SK-N-DZ (cell line): ENCODE data around the gene SNRNP200. TPM values are rescaled to one million over a fixed set of nuclear protein-coding genes. Genes with fewer than 3 reads are reported as not detected.
A peak's percentile ranks its signal among the peaks of the same experiment; 100 is the strongest.

Source experiments
- DNase-seq: peaks from one replicate; pipeline ENCODE4 v3.0.0-alpha.2; 2015; ENCODE audit warnings: low spot score
- polyA plus RNA-seq, 2 experiments: library from polyadenylated mRNA; depleted of rRNA; stranded (reverse); fragments of >200 nt; gene quantifications; 2 replicates each; pipeline ENCODE4 v1.2.3, GENCODE V29; 2014

Gene SNRNP200
- polyA plus RNA-seq (2014; cell fraction: cytosol; rRNA removed): 97.2 and 106 TPM in 2 replicates
- 172 and 277 TPM in 2 replicates for polyA plus RNA-seq (2014; cell fraction: nucleus; rRNA removed)

- peak; percentile 90 for DNase-seq
Observed at GRCh38 chr2:96305091-96305978, at the start of gene SNRNP200. SNRNP200 (minus strand) TSS chr2:96305546; CDS start chr2:96305437, 109 bp downstream.

DNA sequence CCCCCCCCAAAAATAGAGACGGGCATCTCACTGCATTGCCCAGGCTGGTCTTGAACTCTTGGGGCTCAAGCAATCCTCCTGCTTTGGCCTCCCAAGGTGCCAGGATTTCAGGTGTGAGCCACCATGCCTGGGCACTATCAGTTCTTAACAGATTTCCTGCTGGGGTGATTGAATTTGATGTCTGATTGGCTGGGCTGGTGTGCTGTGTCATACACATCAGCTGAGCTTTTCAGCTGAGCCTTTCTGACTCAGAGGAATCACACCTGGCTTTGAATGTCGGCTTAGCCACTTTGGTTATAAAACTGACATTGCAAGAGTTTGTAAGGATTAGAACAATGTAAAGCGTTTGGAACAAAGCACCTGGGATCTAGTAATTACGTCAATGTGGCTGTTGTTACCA is 49.1 kb upstream of the SNRNP200 start:
- DNase-seq: no peak

DNA sequence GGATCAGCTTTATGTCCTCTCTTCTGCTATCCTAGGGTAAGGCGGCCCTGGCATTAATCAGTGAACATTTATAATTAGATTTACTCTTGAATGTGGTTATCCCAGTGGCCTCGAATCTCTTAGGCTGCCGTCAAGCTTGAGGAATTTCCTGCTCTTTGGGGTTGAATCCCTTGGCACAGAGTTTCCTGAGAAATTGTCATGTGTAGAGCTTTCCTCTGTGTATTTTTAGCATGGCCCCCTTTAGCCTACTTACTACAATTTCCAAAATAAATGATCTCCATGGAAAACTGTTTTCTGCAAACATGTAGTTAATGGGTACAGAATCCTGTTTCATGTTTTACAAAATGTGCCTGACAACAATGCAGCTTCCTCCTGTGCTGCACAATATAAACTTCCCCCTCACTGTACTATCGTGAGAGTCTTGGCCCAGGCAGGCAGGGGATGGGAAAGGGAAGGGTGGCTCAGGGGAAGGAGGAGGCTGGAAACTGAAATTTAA is 48.3 kb upstream of the SNRNP200 start:
- no peak for DNase-seq

- DNase-seq: no peak
Observed at GRCh38 chr2:96353032-96353561, 47.8 kb upstream of the SNRNP200 start.

DNA sequence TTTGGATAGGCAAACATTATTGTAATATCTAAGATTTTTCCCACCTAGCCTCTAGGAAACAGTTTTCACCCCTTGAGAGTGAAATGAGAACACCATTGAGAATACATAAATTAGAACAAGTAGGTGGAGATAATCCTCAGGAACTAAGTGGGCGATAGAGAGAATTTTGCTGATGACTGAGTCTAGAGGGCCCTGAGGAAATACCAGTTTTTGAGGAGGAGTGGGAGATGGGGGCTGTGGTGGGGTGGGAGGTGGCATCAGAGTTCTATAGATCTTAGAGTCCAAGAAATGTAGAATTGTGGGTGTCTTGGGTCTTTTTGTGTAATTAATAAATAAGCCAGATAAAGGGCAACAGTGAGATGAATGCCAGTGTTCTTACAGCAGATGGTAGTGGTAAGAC is 42.0 kb upstream of the SNRNP200 start:
- DNase-seq: no peak

DNA sequence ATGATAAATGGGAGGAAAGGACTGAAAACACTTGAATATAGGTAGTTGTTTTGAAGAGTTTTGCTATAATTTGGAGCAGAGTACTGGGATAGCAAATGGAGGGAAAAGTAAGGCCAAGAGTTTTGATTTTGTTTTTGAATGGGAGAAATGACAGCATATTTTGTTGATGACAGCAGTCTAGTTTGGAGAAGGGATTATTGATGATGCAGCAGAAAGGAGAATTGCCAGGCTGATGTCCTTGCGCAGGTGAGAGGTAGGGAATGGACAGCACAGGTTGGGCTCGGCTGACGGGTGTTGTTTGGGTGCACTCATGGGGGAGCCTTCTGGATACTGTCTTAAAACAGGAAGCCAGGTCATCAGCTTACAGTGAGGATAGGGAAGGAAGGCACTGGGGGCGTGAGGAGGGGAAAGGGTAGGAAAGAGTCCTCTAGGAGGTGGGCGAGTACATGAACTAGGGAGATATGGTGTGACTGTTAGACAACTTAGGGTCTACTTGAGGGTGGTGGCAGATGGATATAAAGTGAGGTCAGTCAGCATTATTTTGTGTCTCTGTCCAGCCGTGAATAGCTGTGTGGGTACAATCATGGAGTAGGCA is 40.6 kb upstream of the SNRNP200 start:
- no peak for DNase-seq

- DNase-seq: no peak
Observed at GRCh38 chr2:96345438-96345837, 40.1 kb upstream of the SNRNP200 start.

DNA sequence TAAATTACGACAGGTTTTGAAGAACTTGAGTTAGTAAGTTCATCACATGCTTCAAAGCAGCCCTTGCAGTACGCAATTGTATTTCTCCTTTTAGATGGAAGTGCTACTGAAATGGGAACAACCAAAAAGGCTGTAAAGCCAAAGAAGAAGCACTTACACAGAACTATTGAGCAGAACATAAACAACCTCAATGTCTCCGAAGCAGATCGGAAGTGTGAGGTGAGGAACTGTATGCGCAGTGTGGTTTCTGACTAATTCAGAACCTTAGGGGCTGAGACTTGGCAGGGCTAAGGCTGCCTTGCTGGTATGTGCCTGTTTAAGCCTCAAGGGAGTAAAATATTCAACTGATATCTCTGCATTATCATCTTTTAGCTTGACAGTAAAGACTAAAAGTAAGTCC is 38.7 kb upstream of the SNRNP200 start:
- no peak for DNase-seq

GRCh38 chr2:96342085-96342484 is 36.7 kb upstream of the SNRNP200 start:
- DNase-seq: no peak

DNA sequence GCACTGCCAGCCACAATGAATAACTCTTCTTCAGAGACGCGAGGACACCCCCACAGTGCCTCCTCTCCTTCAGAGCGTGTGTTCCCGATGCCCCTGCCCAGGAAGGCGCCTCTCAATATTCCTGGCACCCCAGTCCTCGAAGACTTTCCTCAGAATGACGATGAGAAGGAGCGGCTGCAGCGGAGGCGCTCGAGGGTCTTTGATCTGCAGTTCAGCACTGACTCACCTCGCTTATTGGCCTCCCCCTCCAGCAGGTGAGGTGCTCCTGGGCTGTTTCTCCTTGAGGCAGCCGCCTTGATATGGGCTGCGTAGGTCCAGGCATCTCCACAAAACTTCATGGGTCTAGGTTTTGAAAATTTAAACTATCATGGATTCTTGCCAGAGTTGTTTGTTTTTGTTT is 36.3 kb upstream of the SNRNP200 start:
- DNase-seq: no peak

- no peak for DNase-seq
Observed at GRCh38 chr2:96340493-96341414, 35.4 kb upstream of the SNRNP200 start.

GRCh38 chr2:96336873-96337272 is 31.5 kb upstream of the SNRNP200 start:
- no peak for DNase-seq

- peak; percentile 26 for DNase-seq
Observed at GRCh38 chr2:96336104-96336775, 30.9 kb upstream of the SNRNP200 start.

DNA sequence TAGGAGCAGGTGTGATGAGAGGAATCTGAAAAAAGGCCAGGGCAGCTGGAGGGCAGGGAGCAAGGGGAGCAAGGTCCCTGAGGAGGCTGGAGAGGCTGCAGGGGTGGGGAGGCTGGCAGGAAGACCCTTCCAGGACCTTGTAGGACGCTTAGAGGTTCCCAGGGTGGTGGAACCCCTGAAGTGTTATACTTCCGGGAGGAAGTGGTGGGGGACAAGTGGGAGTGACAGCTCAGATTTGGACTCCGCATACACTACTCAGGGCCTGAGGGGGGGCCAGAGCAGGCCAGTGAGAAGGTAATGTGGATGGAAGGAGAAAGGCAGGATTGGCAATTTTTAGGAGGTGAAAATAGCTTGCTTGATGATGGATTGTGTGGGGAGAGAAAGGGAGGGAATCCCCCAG is 28.4 kb upstream of the SNRNP200 start:
- DNase-seq: no peak

GRCh38 chr2:96330407-96330806 is 25.1 kb upstream of the SNRNP200 start:
- DNase-seq: no peak

- no peak for DNase-seq
Observed at GRCh38 chr2:96329874-96330273, 24.5 kb upstream of the SNRNP200 start.

DNA sequence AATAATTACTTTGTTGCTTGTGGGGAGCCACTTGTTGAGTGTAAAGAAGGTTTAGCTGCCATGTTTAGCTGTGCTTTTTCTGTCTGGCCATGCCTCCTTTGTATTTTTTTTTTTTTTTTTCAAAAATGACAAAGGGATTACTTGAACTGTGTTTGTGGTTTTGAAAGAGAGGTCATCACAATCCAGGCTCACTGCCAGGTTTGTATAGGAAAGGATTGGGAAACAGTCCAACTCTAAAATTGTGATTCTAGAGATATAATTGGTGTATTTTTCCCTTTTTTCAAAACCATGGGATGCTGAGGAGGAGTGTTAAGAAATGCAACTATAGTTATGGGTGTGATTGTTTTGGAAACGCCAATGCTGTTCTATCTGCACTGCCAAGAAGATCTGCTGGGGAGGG is 24.1 kb upstream of the SNRNP200 start:
- DNase-seq: no peak

GRCh38 chr2:96326990-96327820 is 21.9 kb upstream of the SNRNP200 start:
- no peak for DNase-seq

- no peak for DNase-seq
Observed at GRCh38 chr2:96326564-96326963, 21.2 kb upstream of the SNRNP200 start.

- DNase-seq: no peak
Observed at GRCh38 chr2:96325884-96326255, 20.5 kb upstream of the SNRNP200 start.
